Nephron progenitor cell (in vitro differentiated cells): ENCODE measurements around the gene DYNC1I2.

Experiments used
- DNase-seq: peaks from one replicate; pipeline ENCODE4 v3.0.0; 2021
- H3K27ac Mint-ChIP-seq: 2 replicates; pipeline ENCODE4 v1.8.0; 2021; ENCODE audit warnings: mild to moderate bottlenecking, moderate library complexity, mixed read lengths
- H3K27me3 Mint-ChIP-seq: 2 replicates; pipeline ENCODE4 v1.8.0; 2021; ENCODE audit warnings: mild to moderate bottlenecking, low read depth, mixed read lengths; ENCODE audit not compliant: poor library complexity
- H3K36me3 Mint-ChIP-seq: 2 replicates; pipeline ENCODE4 v1.8.0; 2021; ENCODE audit warnings: low read depth, mixed read lengths
- H3K4me1 Mint-ChIP-seq: 2 replicates; pipeline ENCODE4 v1.8.0; 2021; ENCODE audit warnings: mixed read lengths
- H3K4me3 Mint-ChIP-seq: 2 replicates; pipeline ENCODE4 v1.8.0; 2021; ENCODE audit warnings: mild to moderate bottlenecking, moderate library complexity, mixed read lengths
- H3K9me3 Mint-ChIP-seq: 2 replicates; pipeline ENCODE4 v1.8.0; 2021; ENCODE audit warnings: mild to moderate bottlenecking, moderate library complexity, mixed read lengths
- TF ChIP-seq, protein P1 (sequence below): fragments of 200-600 bp; sonication (generic); IDR thresholded peaks from 2 replicates; pipeline ENCODE4 v1.5.0; 2021; ENCODE audit warnings: antibody characterized with exemption

Gene DYNC1I2

DNA sequence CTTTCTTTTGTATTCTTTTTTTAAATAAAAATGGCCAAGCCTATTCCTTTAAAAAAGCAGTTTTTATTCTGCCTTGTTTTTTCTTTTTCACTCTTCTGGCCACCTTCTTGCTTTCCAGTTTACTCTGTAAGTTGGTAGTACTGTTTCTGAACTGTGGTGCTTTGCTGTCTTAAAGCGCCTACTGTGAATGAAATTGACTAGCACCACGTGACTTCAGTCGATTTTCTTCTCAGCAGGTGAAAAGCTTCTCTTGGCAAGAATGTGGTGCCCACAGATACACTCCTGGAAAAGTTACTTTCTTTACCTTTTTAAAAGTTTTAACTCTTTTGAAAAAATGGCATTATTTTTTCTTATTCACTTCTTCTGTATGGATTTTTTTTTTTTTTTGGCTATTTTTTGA, 32.4 kb downstream of the DYNC1I2 start:
- H3K36me3 Mint-ChIP-seq, result peaks cover 28% of the 10 kb centered on the region
- TF ChIP-seq, protein P1, sequence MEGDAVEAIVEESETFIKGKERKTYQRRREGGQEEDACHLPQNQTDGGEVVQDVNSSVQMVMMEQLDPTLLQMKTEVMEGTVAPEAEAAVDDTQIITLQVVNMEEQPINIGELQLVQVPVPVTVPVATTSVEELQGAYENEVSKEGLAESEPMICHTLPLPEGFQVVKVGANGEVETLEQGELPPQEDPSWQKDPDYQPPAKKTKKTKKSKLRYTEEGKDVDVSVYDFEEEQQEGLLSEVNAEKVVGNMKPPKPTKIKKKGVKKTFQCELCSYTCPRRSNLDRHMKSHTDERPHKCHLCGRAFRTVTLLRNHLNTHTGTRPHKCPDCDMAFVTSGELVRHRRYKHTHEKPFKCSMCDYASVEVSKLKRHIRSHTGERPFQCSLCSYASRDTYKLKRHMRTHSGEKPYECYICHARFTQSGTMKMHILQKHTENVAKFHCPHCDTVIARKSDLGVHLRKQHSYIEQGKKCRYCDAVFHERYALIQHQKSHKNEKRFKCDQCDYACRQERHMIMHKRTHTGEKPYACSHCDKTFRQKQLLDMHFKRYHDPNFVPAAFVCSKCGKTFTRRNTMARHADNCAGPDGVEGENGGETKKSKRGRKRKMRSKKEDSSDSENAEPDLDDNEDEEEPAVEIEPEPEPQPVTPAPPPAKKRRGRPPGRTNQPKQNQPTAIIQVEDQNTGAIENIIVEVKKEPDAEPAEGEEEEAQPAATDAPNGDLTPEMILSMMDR, result no peak
- H3K4me3 Mint-ChIP-seq, result no peak overlapping the region
- H3K9me3 Mint-ChIP-seq, result no peaks in the 10 kb centered on the region
- no peak overlapping the region for H3K27ac Mint-ChIP-seq
- no peak for DNase-seq
- no peaks in the 10 kb centered on the region for H3K27me3 Mint-ChIP-seq
- peaks cover 6% of the 10 kb centered on the region for H3K4me1 Mint-ChIP-seq

DNA sequence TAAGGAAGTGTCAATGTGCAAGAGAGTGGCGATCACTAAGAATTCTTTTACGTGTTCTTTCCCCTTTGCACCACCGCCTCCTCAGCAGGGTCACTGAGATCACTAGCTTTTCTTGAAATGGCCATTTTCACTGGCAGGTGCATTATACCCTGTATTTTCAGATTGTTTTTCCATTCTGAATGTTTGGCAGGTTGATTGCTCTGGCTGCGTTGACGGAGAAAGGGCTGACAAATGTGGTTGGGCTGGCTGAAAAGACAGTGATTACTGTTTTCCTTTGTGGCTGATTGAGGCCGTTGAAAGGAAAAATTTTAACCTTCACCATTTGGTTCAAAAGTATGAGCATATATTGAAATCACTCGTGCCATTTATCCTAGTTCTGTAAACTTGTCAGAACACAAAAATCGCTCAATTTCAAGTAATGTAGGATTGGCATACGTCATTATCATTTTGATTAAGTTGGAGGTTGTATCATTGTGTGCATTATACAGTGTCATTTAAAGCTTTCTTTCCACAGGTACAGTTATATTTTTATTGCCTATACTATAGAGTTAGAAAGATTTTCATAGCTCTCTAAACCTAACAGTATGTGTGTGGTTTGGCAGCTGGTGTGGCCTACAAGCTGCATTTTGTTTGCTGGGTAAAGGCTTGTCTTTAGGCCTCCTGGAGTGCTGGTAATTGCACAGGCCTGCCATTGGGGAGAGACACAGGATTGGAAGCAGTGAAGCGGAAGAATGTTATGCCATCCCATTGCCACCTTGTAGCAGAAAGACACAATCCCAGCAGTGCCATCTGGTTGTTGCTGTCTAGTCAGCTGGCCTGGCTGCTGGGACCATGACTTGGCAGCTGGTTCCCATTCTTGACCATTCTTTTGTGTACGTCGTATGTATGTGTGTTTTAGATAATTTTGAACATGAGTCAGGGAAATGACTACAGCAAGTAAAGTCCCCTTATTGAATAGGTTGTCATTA, 36.7 kb downstream of the DYNC1I2 start:
- Mint-ChIP-seq H3K4me3 (no peak overlapping the region), H3K27me3 (no peaks in the 10 kb centered on the region), H3K27ac (no peak overlapping the region)

DNA sequence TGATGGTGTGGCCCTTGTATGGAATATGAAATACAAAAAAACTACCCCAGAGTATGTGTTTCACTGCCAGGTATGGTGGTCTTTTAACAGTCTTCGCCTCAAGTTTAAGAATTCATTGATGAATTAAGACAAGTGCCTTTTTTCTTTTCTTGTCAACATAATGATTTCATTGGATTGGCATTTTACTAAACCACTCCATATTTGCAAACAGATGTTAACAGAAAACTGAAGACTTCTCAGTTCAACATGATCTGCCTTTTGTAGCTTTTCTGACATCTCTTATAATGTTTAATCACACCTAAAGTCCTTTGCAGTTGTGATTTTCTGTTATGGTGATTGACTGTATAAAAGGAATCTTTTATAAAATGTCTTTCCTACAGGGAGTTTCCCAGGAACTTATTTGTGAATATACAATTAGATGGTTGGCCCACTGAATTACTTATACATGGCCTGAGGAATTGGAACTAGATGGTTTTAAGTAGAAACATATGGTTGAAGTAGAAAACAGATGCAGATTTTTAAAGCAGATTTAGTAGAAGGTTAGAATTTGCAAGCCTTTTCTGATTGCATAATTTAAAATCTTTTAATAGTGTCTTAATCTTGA, 39.7 kb downstream of the DYNC1I2 start:
- H3K27ac Mint-ChIP-seq, result no peak overlapping the region

More for the DNA sequence above, 36.7 kb downstream of the DYNC1I2 start:
- Mint-ChIP-seq H3K4me1 (peaks cover 6% of the 10 kb centered on the region), H3K36me3 (peaks cover 32% of the 10 kb centered on the region), H3K9me3 (no peaks in the 10 kb centered on the region)
- peak; percentile 2 for DNase-seq
- TF ChIP-seq, protein P1, result no peak

DNA sequence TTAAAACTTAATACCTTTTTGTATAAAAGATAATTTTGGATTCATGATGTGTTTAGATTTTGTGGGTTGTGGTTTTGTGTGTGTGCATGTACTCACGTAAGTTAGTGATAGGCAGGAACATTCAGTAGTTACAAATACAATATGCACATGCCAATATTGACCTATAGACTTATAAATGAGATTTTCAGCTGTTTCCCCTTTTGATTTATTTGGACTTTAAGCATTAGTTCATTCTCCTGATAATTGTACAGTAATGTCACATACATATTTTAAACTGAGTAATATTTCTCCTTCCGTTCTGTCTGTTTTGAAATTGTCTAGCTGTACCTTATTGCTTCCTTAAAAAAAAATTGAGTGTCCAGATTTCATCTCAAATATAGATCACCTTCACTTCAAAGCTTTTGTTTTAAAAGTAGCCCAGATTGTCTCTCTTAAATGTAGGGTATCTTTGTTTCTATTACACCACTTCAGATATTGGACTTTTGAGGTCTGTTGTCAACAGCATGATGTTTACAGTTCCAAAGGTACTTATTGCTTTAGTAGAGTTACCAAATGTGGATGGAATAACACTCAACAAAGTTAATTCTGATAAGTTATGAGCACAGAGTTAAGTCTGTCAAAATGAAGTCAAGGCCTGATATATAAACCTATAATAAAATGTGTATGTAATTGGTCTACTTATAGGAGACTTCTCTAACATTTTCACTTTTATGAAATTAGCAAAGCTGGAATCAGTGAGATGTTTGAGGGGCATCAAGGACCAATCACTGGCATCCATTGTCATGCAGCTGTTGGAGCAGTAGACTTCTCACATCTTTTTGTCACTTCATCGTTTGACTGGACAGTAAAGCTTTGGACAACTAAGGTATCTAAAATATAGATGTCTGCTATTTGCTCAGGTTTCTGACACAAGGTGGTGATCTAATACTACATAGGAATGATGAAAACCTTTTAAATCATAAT, 42.0 kb downstream of the DYNC1I2 start:
- H3K4me1 Mint-ChIP-seq, result no peaks in the 10 kb centered on the region
- DNase-seq, result no peak
- no peak overlapping the region for H3K27ac Mint-ChIP-seq
- TF ChIP-seq, protein P1, result no peak
- no peaks in the 10 kb centered on the region for H3K27me3 Mint-ChIP-seq
- no peaks in the 10 kb centered on the region for H3K9me3 Mint-ChIP-seq
- peaks cover 72% of the 10 kb centered on the region for H3K36me3 Mint-ChIP-seq
- no peak overlapping the region for H3K4me3 Mint-ChIP-seq

More for the DNA sequence above, 39.7 kb downstream of the DYNC1I2 start:
- H3K27me3 Mint-ChIP-seq, result no peaks in the 10 kb centered on the region
- DNase-seq, result no peak
- peaks cover 52% of the 10 kb centered on the region for H3K36me3 Mint-ChIP-seq
- TF ChIP-seq, protein P1, result no peak
- no peak overlapping the region for H3K4me3 Mint-ChIP-seq
- peaks cover 6% of the 10 kb centered on the region for H3K4me1 Mint-ChIP-seq
- H3K9me3 Mint-ChIP-seq, result no peaks in the 10 kb centered on the region

DNA sequence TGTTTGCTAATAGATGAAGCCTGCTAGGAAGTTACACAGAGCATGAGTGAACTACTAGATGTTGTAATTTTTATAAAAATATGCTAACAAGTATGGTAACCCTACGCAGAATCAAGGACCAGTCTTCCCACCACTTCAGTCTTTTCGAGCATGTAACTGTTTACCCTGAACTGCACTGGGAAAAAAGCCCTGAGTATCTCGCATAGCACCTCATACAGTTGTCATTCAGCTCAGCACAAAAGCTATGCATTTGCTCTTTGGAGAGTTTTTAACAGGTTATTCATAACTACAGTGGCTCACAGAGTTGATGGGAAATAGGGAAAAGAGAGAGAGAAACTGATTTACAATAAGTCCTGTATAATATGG, 42.7 kb downstream of the DYNC1I2 start:
- peaks cover 75% of the 10 kb centered on the region for H3K36me3 Mint-ChIP-seq
- H3K4me3 Mint-ChIP-seq, result no peak overlapping the region
- H3K4me1 Mint-ChIP-seq, result no peaks in the 10 kb centered on the region
- H3K27me3 Mint-ChIP-seq, result no peaks in the 10 kb centered on the region
- TF ChIP-seq, protein P1, result no peak
- no peak overlapping the region for H3K27ac Mint-ChIP-seq
- DNase-seq, result no peak
- no peaks in the 10 kb centered on the region for H3K9me3 Mint-ChIP-seq
